ENCODE data around the gene RFNG.

DNA sequence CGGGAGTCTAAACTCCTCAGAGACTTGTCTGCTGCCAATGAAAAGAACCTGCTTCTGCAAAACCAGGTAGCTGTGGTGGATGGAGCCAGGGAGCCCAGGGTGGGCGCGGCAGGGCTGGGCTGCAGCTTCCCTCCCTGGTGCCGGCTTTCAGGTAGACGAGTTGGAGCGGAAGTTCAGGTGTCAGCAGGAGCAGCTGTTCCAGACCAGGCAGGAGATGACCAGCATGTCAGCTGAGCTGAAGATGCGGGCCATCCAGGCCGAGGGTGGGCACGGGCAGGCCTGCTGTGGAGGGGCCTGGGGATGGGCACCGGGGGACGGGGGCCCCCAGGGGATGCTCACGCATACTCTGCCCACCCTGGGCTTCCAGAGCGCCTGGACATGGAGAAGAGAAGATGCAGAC is 23.4 kb downstream of the RFNG start:
- TF ChIP-seq NRF1 (conservative IDR thresholded peaks at IDR 0.05; ENCODE audit: low read depth, low read length) (no peak), SIN3A (IDR thresholded peaks at IDR 0.05; ENCODE audit: low read depth, low read length) (no peak), EZH2 (IDR thresholded peaks at IDR 0.05; ENCODE audit: borderline replicate concordance, control insufficient read depth, low read depth, low read length) (no peak), POLR2A (IDR thresholded peaks at IDR 0.05; ENCODE audit: low read depth, low read length) (no peak)
- TF ChIP-seq, protein P1, sequence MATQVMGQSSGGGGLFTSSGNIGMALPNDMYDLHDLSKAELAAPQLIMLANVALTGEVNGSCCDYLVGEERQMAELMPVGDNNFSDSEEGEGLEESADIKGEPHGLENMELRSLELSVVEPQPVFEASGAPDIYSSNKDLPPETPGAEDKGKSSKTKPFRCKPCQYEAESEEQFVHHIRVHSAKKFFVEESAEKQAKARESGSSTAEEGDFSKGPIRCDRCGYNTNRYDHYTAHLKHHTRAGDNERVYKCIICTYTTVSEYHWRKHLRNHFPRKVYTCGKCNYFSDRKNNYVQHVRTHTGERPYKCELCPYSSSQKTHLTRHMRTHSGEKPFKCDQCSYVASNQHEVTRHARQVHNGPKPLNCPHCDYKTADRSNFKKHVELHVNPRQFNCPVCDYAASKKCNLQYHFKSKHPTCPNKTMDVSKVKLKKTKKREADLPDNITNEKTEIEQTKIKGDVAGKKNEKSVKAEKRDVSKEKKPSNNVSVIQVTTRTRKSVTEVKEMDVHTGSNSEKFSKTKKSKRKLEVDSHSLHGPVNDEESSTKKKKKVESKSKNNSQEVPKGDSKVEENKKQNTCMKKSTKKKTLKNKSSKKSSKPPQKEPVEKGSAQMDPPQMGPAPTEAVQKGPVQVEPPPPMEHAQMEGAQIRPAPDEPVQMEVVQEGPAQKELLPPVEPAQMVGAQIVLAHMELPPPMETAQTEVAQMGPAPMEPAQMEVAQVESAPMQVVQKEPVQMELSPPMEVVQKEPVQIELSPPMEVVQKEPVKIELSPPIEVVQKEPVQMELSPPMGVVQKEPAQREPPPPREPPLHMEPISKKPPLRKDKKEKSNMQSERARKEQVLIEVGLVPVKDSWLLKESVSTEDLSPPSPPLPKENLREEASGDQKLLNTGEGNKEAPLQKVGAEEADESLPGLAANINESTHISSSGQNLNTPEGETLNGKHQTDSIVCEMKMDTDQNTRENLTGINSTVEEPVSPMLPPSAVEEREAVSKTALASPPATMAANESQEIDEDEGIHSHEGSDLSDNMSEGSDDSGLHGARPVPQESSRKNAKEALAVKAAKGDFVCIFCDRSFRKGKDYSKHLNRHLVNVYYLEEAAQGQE (IDR thresholded peaks at IDR 0.05; ENCODE audit: low read depth, low read length): no peak
